GM19240 (cell line): ENCODE data around the gene SLC49A4.

ENCODE experiments used
- DNase-seq: peaks from one replicate; pipeline ENCODE4 v3.0.0; 2011; ENCODE audit warnings: low spot score; ENCODE audit not compliant: insufficient read length

SLC49A4 gene

GRCh38 chr3:122928396-122929187 is 133.7 kb downstream of the SLC49A4 start:
- no peak for DNase-seq

DNA sequence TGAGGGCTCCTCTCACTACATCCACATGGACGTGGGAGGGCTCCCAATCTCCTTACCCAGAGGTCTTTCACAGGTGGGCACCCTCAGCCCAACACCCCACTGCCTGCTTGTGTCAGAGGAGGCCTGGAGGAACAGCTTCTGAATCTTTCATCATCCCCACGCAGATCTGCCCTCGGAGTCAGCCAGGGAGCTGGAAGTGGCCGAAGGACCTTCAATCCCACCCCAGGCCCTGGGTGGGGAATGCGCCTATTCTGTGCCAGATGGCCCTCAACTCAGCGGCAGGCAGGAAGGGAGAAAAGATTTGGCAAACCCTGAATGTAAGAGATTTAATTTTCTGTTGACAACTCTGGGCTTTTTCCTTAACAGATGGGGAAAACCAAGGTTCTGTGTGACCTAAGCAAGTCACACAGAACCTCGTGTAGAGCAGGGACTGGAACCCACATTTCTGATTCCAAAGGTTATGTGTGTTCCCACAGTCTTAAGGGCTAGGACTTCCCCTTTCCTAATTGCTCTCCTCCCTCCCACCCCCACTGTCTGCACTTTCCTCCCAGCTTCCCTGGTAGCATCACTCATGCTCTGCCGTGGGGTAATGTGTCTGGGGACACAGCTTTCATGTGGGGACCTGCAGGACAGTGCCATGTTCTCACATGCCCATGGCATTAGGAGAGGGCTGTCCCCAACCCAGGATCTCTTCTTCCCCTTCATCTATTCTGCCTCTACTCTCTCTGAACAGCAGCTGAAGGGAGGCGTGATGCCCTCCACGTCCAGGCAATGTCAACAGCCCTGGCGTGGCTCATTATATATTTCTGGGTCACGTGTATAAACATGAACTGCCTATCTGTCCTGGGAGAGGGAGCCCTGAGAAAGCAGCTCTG is 134.6 kb downstream of the SLC49A4 start:
- no peak for DNase-seq

GRCh38 chr3:122930063-122930997 is 135.5 kb downstream of the SLC49A4 start:
- no peak for DNase-seq
